ENCODE results near the gene TFR2. TPM values are rescaled to one million over a fixed set of nuclear protein-coding genes. Genes with fewer than 3 reads are reported as not detected.

The TFR2 gene
- total and polyA plus RNA-seq, 2 of the 13 experiments (the other 11 are each of a cell fraction or from before 2014, with no cell fraction given): 36.9 to 64.2 TPM

GRCh38 chr7:100571829-100572116 is 69.6 kb downstream of the TFR2 start (continued):
- TF ChIP-seq ZBTB39 (CRISPR knock-in tag; IDR thresholded peaks at IDR 0.05) (no peak), ZNF326 (CRISPR knock-in tag; IDR thresholded peaks at IDR 0.05; ENCODE audit: borderline replicate concordance) (peak; percentile 75; the same call in 1 of the 2 replicates), TARDBP (CRISPR knock-in tag; IDR thresholded peaks at IDR 0.05) (0 out of 2 replicates have a peak, but pooled peaks have one; percentile 13), TBX2 (CRISPR knock-in tag; IDR thresholded peaks at IDR 0.05; ENCODE audit: borderline replicate concordance) (no peak), ZNF530 (CRISPR knock-in tag; IDR thresholded peaks at IDR 0.05; ENCODE audit: low read depth) (no peak), THYN1 (CRISPR knock-in tag; IDR thresholded peaks at IDR 0.05; ENCODE audit: borderline replicate concordance, low read depth) (0 out of 2 replicates have a peak, but pooled peaks have one; percentile 22), ZNF747 (CRISPR knock-in tag; IDR thresholded peaks at IDR 0.05; ENCODE audit: borderline replicate concordance) (no peak), KDM5B (CRISPR knock-in tag; IDR thresholded peaks at IDR 0.05; ENCODE audit: borderline replicate concordance) (no peak), LRRFIP1 (CRISPR knock-in tag; conservative IDR thresholded peaks at IDR 0.05) (no peak), ZNF879 (CRISPR knock-in tag; IDR thresholded peaks at IDR 0.05) (no peak), RBM39 (IDR thresholded peaks at IDR 0.05; ENCODE audit: low read depth, low read length, poor library complexity, severe bottlenecking) (peak; percentile 14), ZNF431 (CRISPR knock-in tag; IDR thresholded peaks at IDR 0.05; ENCODE audit: borderline replicate concordance, low read depth) (no peak), ATM (IDR thresholded peaks at IDR 0.05; ENCODE audit: borderline replicate concordance) (no peak), MZF1 (CRISPR knock-in tag; IDR thresholded peaks at IDR 0.05; ENCODE audit: borderline replicate concordance) (no peak), ZEB1 (IDR thresholded peaks at IDR 0.05; ENCODE audit: insufficient replicate concordance, low read depth) (no peak), HOXD1 (CRISPR knock-in tag; IDR thresholded peaks at IDR 0.05) (no peak), ZNF430 (CRISPR knock-in tag; IDR thresholded peaks at IDR 0.05) (no peak), PREB (CRISPR knock-in tag; IDR thresholded peaks at IDR 0.05) (no peak), YEATS2 (CRISPR knock-in tag; IDR thresholded peaks at IDR 0.05; ENCODE audit: borderline replicate concordance) (no peak)
